Suprapubic skin (tissue), 4 donors: Measurements from ENCODE around the gene PUS3. TPM values are rescaled to one million over a fixed set of nuclear protein-coding genes. Genes with fewer than 3 reads are reported as not detected.

Experiments used
- DNase-seq, 2 donors: peaks; one replicate each; pipeline ENCODE4 v3.0.0-alpha.2; 2019; ENCODE audit warnings: low spot score in 2 of 2
- H3K27ac ChIP-seq: fragments of 200-600 bp; sonication (generic); one replicate; pipeline ENCODE4 v1.5.1; 2019
- H3K27me3 ChIP-seq: fragments of 200-600 bp; sonication (generic); one replicate; pipeline ENCODE4 v1.5.1; 2019
- H3K36me3 ChIP-seq: fragments of 200-600 bp; sonication (generic); one replicate; pipeline ENCODE4 v1.5.1; 2019
- H3K4me1 ChIP-seq: fragments of 200-600 bp; sonication (generic); one replicate; pipeline ENCODE4 v1.5.1; 2019
- H3K4me3 ChIP-seq: fragments of 200-600 bp; sonication (generic); one replicate; pipeline ENCODE4 v1.5.1; 2019; ENCODE audit warnings: mild to moderate bottlenecking
- H3K9me3 ChIP-seq: fragments of 200-600 bp; sonication (generic); one replicate; pipeline ENCODE4 v1.5.1; 2019
- CTCF ChIP-seq, 2 donors: fragments of 200-600 bp in 1 of 2; fragments of 450-650 bp in 1 of 2; sonication (generic) in 1 of 2; IDR thresholded peaks; one replicate each; pipeline ENCODE4 v1.5.1; 2016 to 2019; ENCODE audit warnings: antibody characterized with exemption in 2 of 2, mild to moderate bottlenecking in 1 of 2, moderate library complexity in 1 of 2
- EP300 ChIP-seq: sonication (generic); formaldehyde crosslinking; IDR thresholded peaks from one replicate; pipeline ENCODE4 v1.6.1; 2017; ENCODE audit warnings: antibody characterized with exemption
- POLR2A ChIP-seq, 2 donors: fragments of 450-650 bp; IDR thresholded peaks; one replicate each; pipeline ENCODE4 v1.6.1; 2017; ENCODE audit warnings: antibody characterized with exemption in 2 of 2, mild to moderate bottlenecking in 2 of 2, moderate library complexity in 2 of 2
- POLR2AphosphoS5 ChIP-seq, 3 donors: sonication (generic); formaldehyde crosslinking; IDR thresholded peaks; one replicate each; pipeline ENCODE4 v1.6.1; 2017; ENCODE audit warnings: antibody characterized with exemption in 3 of 3
- WGBS: methylation state at CpG from one replicate; pipeline ENCODE4 v1.1.5; 2018; 5-methylcytosine and 5-hydroxymethylcytosine counted together
- total RNA-seq, 4 donors: library from RNA; depleted of rRNA; stranded (reverse); fragments of >200 nt; gene quantifications; one replicate each; pipeline ENCODE4 v1.1.0, GENCODE V29; 2016

PUS3 gene
- total RNA-seq, 4 donors from 2014 or later: 6.0 to 14.9 (median 10.6) TPM

- Histone ChIP-seq H3K9me3 (no peaks in the 10 kb centered on the region), H3K4me3 (peak within 1 kb of the TSS; percentile 97), H3K27me3 (no peaks in the 10 kb centered on the region), H3K4me1 (peaks cover 17% of the 10 kb centered on the region), H3K36me3 (peaks cover 4% of the 10 kb centered on the region), H3K27ac (peak within 1 kb of the TSS; percentile 95)
- TF ChIP-seq EP300 (no peak), POLR2A (IDR thresholded peaks at IDR 0.05) (peak in 1 of 2 donors; percentile 21), CTCF (IDR thresholded peaks at IDR 0.05) (peak in 1 of 2 donors; percentile 9), POLR2AphosphoS5 (IDR thresholded peaks at IDR 0.05) (peak in 2 of 3 donors; percentile 63 to 78)
- peak; percentile 96 to 97 for DNase-seq
- 0% methylated on average over 14 of the region's 91 CpGs for WGBS
These were observed 15.4 kb downstream of the PUS3 start, which contains the start of gene HYLS1 for GRCh38 chr11:125887373-125888324. TSS of gene HYLS1 (plus strand) at chr11:125887668. CDS start at chr11:125899369, 11,701 bp downstream.

- 6% methylated on average over 15 of the region's 24 CpGs for WGBS
- peak; percentile 74 to 81 for DNase-seq
- Histone ChIP-seq H3K27ac (peak overlapping the region; percentile 95), H3K4me1 (peaks cover 17% of the 10 kb centered on the region), H3K36me3 (peaks cover 2% of the 10 kb centered on the region), H3K27me3 (no peaks in the 10 kb centered on the region), H3K9me3 (no peaks in the 10 kb centered on the region), H3K4me3 (peak overlapping the region; percentile 97)
- no peak for TF ChIP-seq POLR2AphosphoS5 (IDR thresholded peaks at IDR 0.05)
- TF ChIP-seq POLR2A (IDR thresholded peaks at IDR 0.05): no peak
- TF ChIP-seq EP300: no peak
- TF ChIP-seq CTCF (IDR thresholded peaks at IDR 0.05): no peak
These were observed 16.0 kb downstream of the PUS3 start for GRCh38 chr11:125886997-125887372.

- Histone ChIP-seq H3K4me3 (no peak overlapping the region), H3K27me3 (no peaks in the 10 kb centered on the region), H3K36me3 (no peaks in the 10 kb centered on the region), H3K9me3 (no peaks in the 10 kb centered on the region), H3K27ac (no peak overlapping the region), H3K4me1 (peaks cover 13% of the 10 kb centered on the region)
- TF ChIP-seq POLR2AphosphoS5 (IDR thresholded peaks at IDR 0.05) (no peak), POLR2A (IDR thresholded peaks at IDR 0.05) (no peak), EP300 (no peak), CTCF (IDR thresholded peaks at IDR 0.05) (no peak)
- WGBS: 76% methylated on average over 8 of the region's 8 CpGs
- no peak for DNase-seq
These were observed 19.6 kb downstream of the PUS3 start for GRCh38 chr11:125883375-125883774.

- 60% methylated on average over 1 of the region's 1 CpG for WGBS
- Histone ChIP-seq H3K36me3 (no peaks in the 10 kb centered on the region), H3K4me1 (no peaks in the 10 kb centered on the region), H3K9me3 (no peaks in the 10 kb centered on the region), H3K4me3 (no peak overlapping the region), H3K27ac (no peak overlapping the region), H3K27me3 (no peaks in the 10 kb centered on the region)
- DNase-seq: no peak
- no peak for TF ChIP-seq EP300
- no peak for TF ChIP-seq CTCF (IDR thresholded peaks at IDR 0.05)
- no peak for TF ChIP-seq POLR2AphosphoS5 (IDR thresholded peaks at IDR 0.05)
- no peak for TF ChIP-seq POLR2A (IDR thresholded peaks at IDR 0.05)
These were observed 21.7 kb downstream of the PUS3 start for GRCh38 chr11:125881291-125881690.

GRCh38 chr11:125874556-125875124, 28.4 kb downstream of the PUS3 start:
- WGBS: 19% methylated on average over 8 of the region's 8 CpGs
- H3K27ac ChIP-seq: no peak overlapping the region
- H3K9me3 ChIP-seq: no peaks in the 10 kb centered on the region
- H3K27me3 ChIP-seq: no peaks in the 10 kb centered on the region
- TF ChIP-seq CTCF (IDR thresholded peaks at IDR 0.05) (peak; percentile 41 to 67), EP300 (no peak)
- no peaks in the 10 kb centered on the region for H3K36me3 ChIP-seq
- no peak for DNase-seq
- no peaks in the 10 kb centered on the region for H3K4me1 ChIP-seq
- H3K4me3 ChIP-seq: no peak overlapping the region
